Measurements from ENCODE around the gene KLHL33.

Gene KLHL33

DNA sequence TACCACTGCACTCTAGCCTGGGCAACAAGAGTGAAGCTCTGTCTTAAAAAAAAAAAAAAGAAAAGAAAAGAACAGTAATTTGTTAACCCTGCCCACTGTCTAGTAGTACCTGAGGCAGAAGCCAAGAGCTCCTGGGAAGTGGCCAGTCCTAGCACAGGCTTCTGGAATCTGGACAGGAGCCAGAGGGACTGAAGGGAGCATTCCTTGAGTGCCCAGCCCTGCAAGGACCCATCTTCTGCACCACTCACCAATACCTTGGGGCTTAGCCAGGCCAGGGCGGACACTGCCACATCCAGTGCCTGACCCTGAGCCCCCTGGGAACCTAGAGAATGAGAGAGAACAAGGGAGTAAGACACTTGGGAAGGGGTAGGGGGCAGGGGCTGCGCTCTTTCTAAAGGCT, 58.8 kb downstream of the KLHL33 start:
- DNase-seq (no peak), ATAC-seq (ENCODE audit: insufficient read depth, low read depth) (no peak)
- Histone ChIP-seq H4K20me1 (ENCODE audit: insufficient read depth, low read length) (no peaks in the 10 kb centered on the region), H3K36me3 (ENCODE audit: insufficient read depth, low read length) (peaks cover 91% of the 10 kb centered on the region), H3K4me3 (ENCODE audit: low read depth in 1 of 2, low read length in 2 of 2) (no peak overlapping the region), H3K9ac (ENCODE audit: low read depth, low read length) (no peak overlapping the region), H3K27ac (ENCODE audit: low read length) (no peak overlapping the region), H3K9me3 (ENCODE audit: insufficient read depth, low read length, severe bottlenecking) (no peaks in the 10 kb centered on the region), H2AFZ (ENCODE audit: low read depth, low read length) (no peak overlapping the region), H3K79me2 (ENCODE audit: insufficient read depth, low read length) (no peaks in the 10 kb centered on the region), H3K27me3 (ENCODE audit: insufficient read depth, low read length, poor library complexity) (no peaks in the 10 kb centered on the region), H3K4me2 (ENCODE audit: insufficient read depth, low read length) (no peak overlapping the region), H3K4me1 (ENCODE audit: insufficient read depth, low read length) (no peaks in the 10 kb centered on the region)
- TF ChIP-seq CTCF (IDR thresholded peaks at IDR 0.05; ENCODE audit: borderline replicate concordance, extremely low read depth, low read length, poor library complexity, severe bottlenecking), result no peak
- TF ChIP-seq EZH2 (IDR thresholded peaks at IDR 0.05; ENCODE audit: borderline replicate concordance, low read depth, low read length, severe bottlenecking), result no peak

DNA sequence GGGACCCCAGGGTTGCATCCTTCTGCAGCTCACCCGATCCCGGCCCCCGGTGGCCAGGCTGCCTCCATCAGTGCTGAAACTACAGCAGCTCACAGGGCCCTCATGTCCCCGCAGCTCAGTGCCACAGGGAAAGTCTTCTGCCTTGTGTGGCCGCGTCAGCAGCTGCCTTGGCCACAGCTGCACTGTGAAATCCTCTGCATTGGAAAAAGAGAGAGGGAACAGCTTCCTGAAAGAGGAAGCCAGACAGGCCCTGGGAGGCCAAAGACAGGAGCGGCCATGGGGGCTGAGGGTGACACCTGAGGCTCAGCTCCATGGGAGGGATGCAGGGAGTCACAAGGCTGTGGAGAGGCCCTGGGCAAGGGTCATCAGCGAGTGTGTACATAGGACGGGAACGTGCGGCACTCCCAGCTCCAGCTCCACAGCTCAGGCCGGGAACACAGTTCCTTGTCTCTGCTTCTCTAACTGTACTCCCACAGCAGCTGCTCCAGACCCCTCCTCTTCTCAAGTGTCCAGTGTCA, 59.8 kb downstream of the KLHL33 start:
- Histone ChIP-seq H3K27me3 (ENCODE audit: insufficient read depth, low read length, poor library complexity) (no peaks in the 10 kb centered on the region), H3K79me2 (ENCODE audit: insufficient read depth, low read length) (no peaks in the 10 kb centered on the region), H3K4me2 (ENCODE audit: insufficient read depth, low read length) (no peak overlapping the region), H3K9me3 (ENCODE audit: insufficient read depth, low read length, severe bottlenecking) (no peaks in the 10 kb centered on the region), H3K9ac (ENCODE audit: low read depth, low read length) (no peak overlapping the region), H3K4me3 (ENCODE audit: low read depth in 1 of 2, low read length in 2 of 2) (no peak overlapping the region), H3K27ac (ENCODE audit: low read length) (no peak overlapping the region), H3K4me1 (ENCODE audit: insufficient read depth, low read length) (no peaks in the 10 kb centered on the region), H3K36me3 (ENCODE audit: insufficient read depth, low read length) (peaks cover 91% of the 10 kb centered on the region), H4K20me1 (ENCODE audit: insufficient read depth, low read length) (no peaks in the 10 kb centered on the region), H2AFZ (ENCODE audit: low read depth, low read length) (no peak overlapping the region)
- TF ChIP-seq EZH2 (IDR thresholded peaks at IDR 0.05; ENCODE audit: borderline replicate concordance, low read depth, low read length, severe bottlenecking) (no peak), CTCF (IDR thresholded peaks at IDR 0.05; ENCODE audit: borderline replicate concordance, extremely low read depth, low read length, poor library complexity, severe bottlenecking) (no peak)
- ATAC-seq (ENCODE audit: insufficient read depth, low read depth), result no peak
- no peak for DNase-seq

All from DND-41 (cell line).